H9 (cell line): ENCODE measurements around the gene PSMB5. TPM values are rescaled to one million over a fixed set of nuclear protein-coding genes. Genes with fewer than 3 reads are reported as not detected.

Source experiments
- DNase-seq: peaks from one replicate; pipeline ENCODE4 v3.0.0-alpha.2; 2017
- H2AFZ ChIP-seq: one replicate; pipeline ENCODE4 v1.6.1; 2013; ENCODE audit warnings: mild to moderate bottlenecking, low read length, control low read depth, moderate library complexity
- H2AK5ac ChIP-seq: 2 replicates; pipeline ENCODE4 v1.6.1; 2013; ENCODE audit warnings: low read length, control low read depth, mixed read lengths; ENCODE audit not compliant: insufficient read length
- H2BK120ac ChIP-seq: one replicate; pipeline ENCODE4 v1.6.1; 2013; ENCODE audit warnings: low read depth, mild to moderate bottlenecking, low read length, control low read depth, inconsistent platforms; ENCODE audit not compliant: poor library complexity, severe bottlenecking
- H2BK12ac ChIP-seq: 2 replicates; pipeline ENCODE4 v1.6.1; 2013; ENCODE audit warnings: low read length, control low read depth, mixed read lengths, low read depth; ENCODE audit not compliant: insufficient read length
- H2BK15ac ChIP-seq: 2 replicates; pipeline ENCODE4 v1.6.1; 2013; ENCODE audit warnings: low read depth, low read length, control low read depth
- H2BK20ac ChIP-seq: one replicate; pipeline ENCODE4 v1.6.1; 2013; ENCODE audit warnings: low read depth, mild to moderate bottlenecking, low read length, control low read depth, inconsistent platforms; ENCODE audit not compliant: poor library complexity, severe bottlenecking
- H2BK5ac ChIP-seq: 2 replicates; pipeline ENCODE4 v1.6.1; 2013; ENCODE audit warnings: low read length, control low read depth, mixed read lengths; ENCODE audit not compliant: insufficient read length
- H3K14ac ChIP-seq: 2 replicates; pipeline ENCODE4 v1.6.1; 2013; ENCODE audit warnings: low read length, control low read depth; ENCODE audit not compliant: insufficient read depth
- H3K18ac ChIP-seq: 2 replicates; pipeline ENCODE4 v1.6.1; 2013; ENCODE audit warnings: low read depth, mild to moderate bottlenecking, mixed read lengths, low read length, control low read depth; ENCODE audit not compliant: insufficient read length
- H3K23ac ChIP-seq: 2 replicates; pipeline ENCODE4 v1.6.1; 2013; ENCODE audit warnings: low read length, control low read depth, mixed read lengths, low read depth; ENCODE audit not compliant: insufficient read length
- H3K23me2 ChIP-seq: 2 replicates; pipeline ENCODE4 v1.6.1; 2013; ENCODE audit warnings: low read depth, mild to moderate bottlenecking, mixed read lengths, low read length, control low read depth; ENCODE audit not compliant: insufficient read length, poor library complexity, severe bottlenecking
- H3K27ac ChIP-seq: 2 replicates; pipeline ENCODE4 v1.5.1; 2013; ENCODE audit warnings: low read length, control low read depth, mixed read lengths, low read depth; ENCODE audit not compliant: insufficient read length
- H3K27me3 ChIP-seq: 2 replicates; pipeline ENCODE4 v1.6.1; 2013; ENCODE audit warnings: low read length, control low read depth, inconsistent platforms; ENCODE audit not compliant: insufficient read depth
- H3K4ac ChIP-seq: 2 replicates; pipeline ENCODE4 v1.6.1; 2013; ENCODE audit warnings: low read depth, mild to moderate bottlenecking, control low read depth, inconsistent platforms, low read length, moderate library complexity
- H3K4me1 ChIP-seq: 2 replicates; pipeline ENCODE4 v1.6.1; 2013; ENCODE audit warnings: low read length, control low read depth, inconsistent platforms; ENCODE audit not compliant: insufficient read depth
- H3K4me2 ChIP-seq: 2 replicates; pipeline ENCODE4 v1.6.1; 2013; ENCODE audit warnings: low read length, control low read depth, mixed read lengths; ENCODE audit not compliant: insufficient read length, insufficient read depth
- H3K56ac ChIP-seq: 2 replicates; pipeline ENCODE4 v1.6.1; 2013; ENCODE audit warnings: low read depth, mild to moderate bottlenecking, mixed read lengths, low read length, control low read depth; ENCODE audit not compliant: insufficient read length
- H3K79me1 ChIP-seq: 2 replicates; pipeline ENCODE4 v1.6.1; 2013; ENCODE audit warnings: low read depth, mild to moderate bottlenecking, moderate library complexity, low read length, control low read depth, inconsistent platforms; ENCODE audit not compliant: insufficient read depth, poor library complexity, severe bottlenecking
- H3K79me2 ChIP-seq: 2 replicates; pipeline ENCODE4 v1.6.1; 2013; ENCODE audit warnings: low read length, control low read depth, inconsistent platforms; ENCODE audit not compliant: insufficient read depth
- H3K9ac ChIP-seq: 2 replicates; pipeline ENCODE4 v1.6.1; 2013; ENCODE audit warnings: low read length, control low read depth, mixed read lengths; ENCODE audit not compliant: insufficient read length; ENCODE audit errors: extremely low read depth
- H3K9me3 ChIP-seq: one replicate; pipeline ENCODE4 v1.6.1; 2013; ENCODE audit warnings: low read depth, low read length, inconsistent platforms; ENCODE audit not compliant: control insufficient read depth
- H3T11ph ChIP-seq: one replicate; pipeline ENCODE4 v1.6.1; 2013; ENCODE audit warnings: mild to moderate bottlenecking, low read length, control low read depth, inconsistent platforms
- H4K20me1 ChIP-seq: one replicate; pipeline ENCODE4 v1.6.1; 2013; ENCODE audit not compliant: control insufficient read depth, insufficient read length, insufficient read depth
- H4K5ac ChIP-seq: 2 replicates; pipeline ENCODE4 v1.6.1; 2013; ENCODE audit warnings: low read depth, mild to moderate bottlenecking, mixed read lengths, low read length, control low read depth; ENCODE audit not compliant: insufficient read length
- H4K8ac ChIP-seq: replicated peaks from 2 replicates; pipeline ENCODE4 v1.6.1; 2013; ENCODE audit warnings: low read length, control low read depth, mixed read lengths, low read depth; ENCODE audit not compliant: insufficient read length
- H4K91ac ChIP-seq: 2 replicates; pipeline ENCODE4 v1.6.1; 2013; ENCODE audit warnings: low read depth, mild to moderate bottlenecking, moderate library complexity, mixed read lengths, low read length, control low read depth; ENCODE audit not compliant: insufficient read length
- H3K27ac Mint-ChIP-seq, 3 experiments: 2 replicates in 2 of 3; 3 replicates in 1 of 3; pipeline ENCODE4 v1.8.0; 2020 to 2021; ENCODE audit warnings: mixed read lengths in 3 of 3, mild to moderate bottlenecking in 1 of 3, moderate library complexity in 1 of 3
- H3K27me3 Mint-ChIP-seq: 2 replicates; pipeline ENCODE4 v1.8.0; 2021; ENCODE audit warnings: low read depth, mild to moderate bottlenecking, moderate library complexity, mixed read lengths
- H3K36me3 Mint-ChIP-seq, 3 experiments: 2 replicates in 2 of 3; 3 replicates in 1 of 3; pipeline ENCODE4 v1.8.0; 2020 to 2021; ENCODE audit warnings: low read depth in 3 of 3, mixed read lengths in 3 of 3; ENCODE audit not compliant: insufficient read depth in 1 of 3
- H3K4me1 Mint-ChIP-seq, 2 experiments: 2 replicates each; pipeline ENCODE4 v1.8.0; 2020; ENCODE audit warnings: mixed read lengths in 2 of 2
- H3K4me3 Mint-ChIP-seq, 2 experiments: 2 replicates in 1 of 2; 3 replicates in 1 of 2; pipeline ENCODE4 v1.8.0; 2020 to 2021; ENCODE audit warnings: mild to moderate bottlenecking in 2 of 2, mixed read lengths in 2 of 2, moderate library complexity in 1 of 2
- H3K9me3 Mint-ChIP-seq, 2 experiments: 2 replicates in 1 of 2; 3 replicates in 1 of 2; pipeline ENCODE4 v1.8.0; 2020; ENCODE audit warnings: mild to moderate bottlenecking in 2 of 2, mixed read lengths in 2 of 2, moderate library complexity in 1 of 2
- CTCF ChIP-seq: fragments of 200-600 bp; sonication (generic); conservative IDR thresholded peaks from 3 replicates; pipeline ENCODE4 v1.8.0; 2021; ENCODE audit warnings: antibody characterized with exemption, mild to moderate bottlenecking
- whole genome bisulfite sequencing: extraction: QIAGEN DNeasy Blood & Tissue Kit; methylation state at CpG from one replicate; pipeline ENCODE4 v1.1.7; 2013; ENCODE audit warnings: missing lambda C conversion rate, low lambda C conversion rate, mixed read lengths; ENCODE audit not compliant: insufficient read length; ENCODE audit errors: extremely low coverage; 5-methylcytosine and 5-hydroxymethylcytosine counted together
- total RNA-seq: library from RNA; stranded (reverse); gene quantifications from 2 replicates; pipeline ENCODE4 v1.2.1, GENCODE V29; 2021

PSMB5 gene
- total RNA-seq, 1 experiment from 2014 or later, result 252 TPM

- no CpG with 5 or more reads among the region's 6 CpGs for WGBS
- Histone ChIP-seq H3K18ac (no peak overlapping the region), H3K9ac (no peak overlapping the region), H3K23ac (no peak overlapping the region), H2AFZ (no peak overlapping the region), H2BK120ac (no peak overlapping the region), H2BK5ac (no peak overlapping the region), H4K20me1 (no peaks in the 10 kb centered on the region), H4K91ac (no peak overlapping the region), H3K27me3 (no peaks in the 10 kb centered on the region), H3K14ac (no peak overlapping the region), H3K79me2 (no peaks in the 10 kb centered on the region), H3K9me3 (no peaks in the 10 kb centered on the region), H3K4me1 (no peaks in the 10 kb centered on the region), H2BK12ac (no peak overlapping the region), H4K8ac (no peak overlapping the region), H4K5ac (no peak overlapping the region), H3K23me2 (no peaks in the 10 kb centered on the region), H3K4ac (no peak overlapping the region), H2AK5ac (no peak overlapping the region), H3T11ph (no peak overlapping the region), H3K79me1 (no peaks in the 10 kb centered on the region), H3K4me2 (no peak overlapping the region), H3K27ac (no peak overlapping the region), H3K56ac (no peak overlapping the region), H2BK20ac (no peak overlapping the region), H2BK15ac (no peak overlapping the region)
- no peak overlapping the region for H3K27ac Mint-ChIP-seq
- no peaks in the 10 kb centered on the region for H3K27me3 Mint-ChIP-seq
- H3K9me3 Mint-ChIP-seq, result peaks cover 0 to 6% of the 10 kb centered on the region in 2 experiments; a peak in 2 of 5 replicates
- DNase-seq, result no peak
- peaks cover 6 to 17% of the 10 kb centered on the region in 2 experiments for H3K4me1 Mint-ChIP-seq
- H3K36me3 Mint-ChIP-seq, result peaks cover 0 to 9% (median 4%) of the 10 kb centered on the region in 3 experiments; a peak in 3 of 7 replicates
- TF ChIP-seq CTCF, result no peak
- no peak overlapping the region for H3K4me3 Mint-ChIP-seq
Measured at GRCh38 chr14:23013054-23013748, 21.5 kb downstream of the PSMB5 start.
